ENCODE measurements around the gene RRN3.
"Not testable (repeated sequence)": the region's sequence is repeated elsewhere in the genome, so short reads cannot be mapped to it uniquely, and the experiment has no call there.

DNA sequence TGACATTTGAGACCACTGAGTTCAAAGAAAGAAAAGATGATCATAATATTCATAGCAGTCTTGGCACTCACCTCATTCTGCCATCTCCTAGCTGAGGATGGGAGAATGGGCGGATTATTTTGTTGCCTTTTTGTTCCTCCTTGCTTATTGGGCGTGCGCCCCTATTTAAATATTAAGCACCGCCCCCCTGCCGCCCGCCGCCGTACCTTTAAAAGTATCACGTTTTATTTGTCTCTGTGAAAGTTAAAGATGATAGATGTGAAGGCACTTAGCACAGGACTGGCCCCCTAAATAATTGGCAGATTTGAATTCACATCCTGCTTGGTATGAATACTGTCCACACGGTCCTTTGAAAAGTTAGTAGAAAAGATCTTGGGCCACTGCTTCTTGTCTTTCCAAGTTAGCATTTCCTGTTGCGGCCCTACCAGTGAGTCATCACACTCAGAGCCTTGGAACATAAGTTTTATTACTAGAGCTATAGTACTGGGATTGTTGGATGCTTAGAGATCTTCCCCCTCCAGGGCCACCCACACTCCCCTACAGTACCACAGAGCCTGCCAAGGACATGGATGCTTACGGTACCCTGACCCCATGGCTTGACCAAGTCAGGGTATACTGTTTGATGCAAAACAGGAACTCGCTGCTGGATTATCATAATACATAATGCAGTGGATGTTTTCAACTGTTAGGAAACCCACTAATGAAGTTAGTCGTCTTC is 68.7 kb downstream of the RRN3 start:
- TF ChIP-seq, protein P1, sequence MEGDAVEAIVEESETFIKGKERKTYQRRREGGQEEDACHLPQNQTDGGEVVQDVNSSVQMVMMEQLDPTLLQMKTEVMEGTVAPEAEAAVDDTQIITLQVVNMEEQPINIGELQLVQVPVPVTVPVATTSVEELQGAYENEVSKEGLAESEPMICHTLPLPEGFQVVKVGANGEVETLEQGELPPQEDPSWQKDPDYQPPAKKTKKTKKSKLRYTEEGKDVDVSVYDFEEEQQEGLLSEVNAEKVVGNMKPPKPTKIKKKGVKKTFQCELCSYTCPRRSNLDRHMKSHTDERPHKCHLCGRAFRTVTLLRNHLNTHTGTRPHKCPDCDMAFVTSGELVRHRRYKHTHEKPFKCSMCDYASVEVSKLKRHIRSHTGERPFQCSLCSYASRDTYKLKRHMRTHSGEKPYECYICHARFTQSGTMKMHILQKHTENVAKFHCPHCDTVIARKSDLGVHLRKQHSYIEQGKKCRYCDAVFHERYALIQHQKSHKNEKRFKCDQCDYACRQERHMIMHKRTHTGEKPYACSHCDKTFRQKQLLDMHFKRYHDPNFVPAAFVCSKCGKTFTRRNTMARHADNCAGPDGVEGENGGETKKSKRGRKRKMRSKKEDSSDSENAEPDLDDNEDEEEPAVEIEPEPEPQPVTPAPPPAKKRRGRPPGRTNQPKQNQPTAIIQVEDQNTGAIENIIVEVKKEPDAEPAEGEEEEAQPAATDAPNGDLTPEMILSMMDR (optimal IDR thresholded peaks at IDR 0.05 in 1 of 3, IDR thresholded peaks at IDR 0.05 in 1 of 3, conservative IDR thresholded peaks at IDR 0.05 in 1 of 3; ENCODE audit: extremely low read depth in 1 of 3, insufficient read depth in 2 of 3, low read length in 3 of 3) = not testable (repeated sequence)
- TF ChIP-seq EZH2 (IDR thresholded peaks at IDR 0.05; ENCODE audit: low read length) = not testable (repeated sequence)

Measured in keratinocyte (primary cell).